LNCAP (cell line): ENCODE measurements around the gene OLFML1.

ENCODE experiments used
- TF ChIP-seq, protein P1 (sequence below): fragments of 450-650 bp; IDR thresholded peaks from 2 replicates; pipeline ENCODE4 v1.5.1; 2017; ENCODE audit warnings: mild to moderate bottlenecking

The OLFML1 gene

DNA sequence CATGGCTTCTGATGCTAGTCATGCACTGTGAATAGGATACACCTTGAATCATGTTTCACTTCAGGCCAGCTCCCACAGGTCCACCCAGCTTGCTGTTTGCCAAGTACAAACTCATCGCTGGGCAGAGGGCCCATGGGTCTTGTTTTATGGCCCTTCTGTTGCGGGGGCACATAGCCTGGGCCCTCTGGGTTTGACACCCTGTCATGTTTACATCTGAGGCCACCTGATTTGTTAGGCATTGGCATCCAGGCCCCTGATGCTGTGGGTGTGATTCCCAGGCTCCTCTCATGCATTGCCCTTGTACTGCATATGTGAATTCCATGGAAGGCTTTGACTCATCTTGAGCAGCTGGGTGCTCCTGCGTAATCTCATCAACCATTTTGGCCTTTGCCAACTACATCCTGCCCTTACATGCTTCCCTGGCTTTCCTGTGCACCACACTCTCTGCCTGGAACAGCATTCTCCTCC lies 61.1 kb downstream of the OLFML1 start:
- TF ChIP-seq, protein P1, sequence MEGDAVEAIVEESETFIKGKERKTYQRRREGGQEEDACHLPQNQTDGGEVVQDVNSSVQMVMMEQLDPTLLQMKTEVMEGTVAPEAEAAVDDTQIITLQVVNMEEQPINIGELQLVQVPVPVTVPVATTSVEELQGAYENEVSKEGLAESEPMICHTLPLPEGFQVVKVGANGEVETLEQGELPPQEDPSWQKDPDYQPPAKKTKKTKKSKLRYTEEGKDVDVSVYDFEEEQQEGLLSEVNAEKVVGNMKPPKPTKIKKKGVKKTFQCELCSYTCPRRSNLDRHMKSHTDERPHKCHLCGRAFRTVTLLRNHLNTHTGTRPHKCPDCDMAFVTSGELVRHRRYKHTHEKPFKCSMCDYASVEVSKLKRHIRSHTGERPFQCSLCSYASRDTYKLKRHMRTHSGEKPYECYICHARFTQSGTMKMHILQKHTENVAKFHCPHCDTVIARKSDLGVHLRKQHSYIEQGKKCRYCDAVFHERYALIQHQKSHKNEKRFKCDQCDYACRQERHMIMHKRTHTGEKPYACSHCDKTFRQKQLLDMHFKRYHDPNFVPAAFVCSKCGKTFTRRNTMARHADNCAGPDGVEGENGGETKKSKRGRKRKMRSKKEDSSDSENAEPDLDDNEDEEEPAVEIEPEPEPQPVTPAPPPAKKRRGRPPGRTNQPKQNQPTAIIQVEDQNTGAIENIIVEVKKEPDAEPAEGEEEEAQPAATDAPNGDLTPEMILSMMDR: no peak

DNA sequence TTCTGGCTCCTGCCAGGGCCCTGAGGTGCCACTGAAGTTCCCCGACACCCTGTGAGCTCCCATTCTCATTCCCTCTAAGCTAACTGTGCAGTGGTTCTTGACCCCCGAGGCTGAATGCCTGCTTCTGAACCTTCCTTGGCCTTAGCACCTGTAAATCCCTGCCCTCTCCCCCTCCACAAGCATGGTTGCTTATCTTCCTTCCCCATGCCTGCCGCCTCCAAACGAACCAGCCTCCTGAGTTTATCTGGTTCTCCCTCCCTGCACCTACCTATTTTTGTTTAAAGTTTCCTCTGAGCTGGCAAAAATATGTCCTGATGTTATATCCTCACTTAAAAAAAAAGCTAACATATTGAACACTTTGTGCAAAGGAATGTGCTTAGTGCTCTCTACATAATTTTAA lies 62.4 kb downstream of the OLFML1 start:
- TF ChIP-seq, protein P1: no peak

DNA sequence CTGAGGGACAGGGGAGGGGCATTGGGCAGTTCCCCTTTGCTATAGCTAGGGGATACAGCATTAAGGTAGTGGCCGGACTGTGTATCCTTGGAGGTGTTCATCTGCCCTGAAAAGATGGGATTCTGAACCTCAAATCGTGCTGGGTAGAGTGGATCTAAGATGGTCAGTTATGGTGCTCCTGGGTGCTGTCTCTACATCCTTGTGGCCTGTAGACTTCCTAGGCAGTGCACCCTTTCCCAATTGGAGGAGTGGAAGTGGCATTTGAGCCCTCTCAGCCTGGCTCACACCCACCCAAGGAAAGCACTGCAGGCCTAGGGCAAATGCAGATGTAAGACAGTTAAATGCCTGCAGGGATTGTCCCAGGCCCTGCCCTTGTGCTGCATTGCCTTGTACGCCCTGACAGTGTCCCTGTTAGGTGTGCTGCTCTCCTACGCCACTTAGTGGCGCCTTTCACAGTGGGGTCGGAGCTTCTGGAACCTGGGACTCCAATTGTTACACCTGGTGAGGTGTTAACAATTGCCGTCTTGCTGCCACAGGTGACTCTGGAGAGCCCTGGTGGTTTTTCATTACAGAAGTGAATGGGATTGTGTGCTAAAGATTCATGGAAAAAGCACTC lies 63.5 kb downstream of the OLFML1 start:
- TF ChIP-seq, protein P1: peak; percentile 37; the same call in 1 of the 2 replicates

DNA sequence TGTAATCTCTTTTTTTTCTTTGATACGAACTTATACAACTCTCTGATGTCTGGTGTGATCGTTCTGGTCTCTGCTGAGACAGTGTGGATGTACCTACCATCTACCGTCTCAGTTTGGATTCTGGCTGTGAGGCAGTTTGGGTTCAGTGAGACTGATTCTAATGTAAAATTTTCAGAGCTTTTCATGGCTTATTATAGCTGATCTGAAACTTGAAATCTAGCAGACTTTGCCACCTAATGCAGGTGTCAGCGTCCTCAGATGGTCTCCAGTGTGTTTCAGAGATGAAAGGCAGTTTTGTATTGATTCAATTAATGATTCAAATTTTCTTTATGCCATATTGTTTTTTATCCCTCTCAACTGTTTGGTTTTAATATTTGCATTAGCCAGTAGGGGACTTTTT lies 64.4 kb downstream of the OLFML1 start:
- TF ChIP-seq, protein P1: no peak

DNA sequence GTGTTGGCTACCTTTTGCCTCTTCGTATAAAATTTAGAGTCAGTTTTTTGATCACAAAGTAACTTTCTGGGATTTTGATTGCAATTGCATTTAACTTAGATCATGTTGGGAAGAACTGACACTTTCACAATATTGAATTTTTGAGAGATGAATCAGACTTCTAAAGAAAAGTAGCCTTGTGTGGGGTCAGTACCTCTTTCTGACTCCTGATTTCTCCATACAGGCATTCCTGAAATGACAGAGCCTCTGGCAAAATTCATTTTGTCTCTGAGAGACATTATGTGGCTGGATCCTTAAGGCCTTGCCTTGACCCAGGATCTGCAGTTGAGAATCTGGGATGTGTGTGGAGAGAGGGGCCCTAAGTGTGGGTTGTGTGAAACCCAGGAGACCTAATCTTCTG lies 66.3 kb downstream of the OLFML1 start:
- TF ChIP-seq, protein P1: no peak

DNA sequence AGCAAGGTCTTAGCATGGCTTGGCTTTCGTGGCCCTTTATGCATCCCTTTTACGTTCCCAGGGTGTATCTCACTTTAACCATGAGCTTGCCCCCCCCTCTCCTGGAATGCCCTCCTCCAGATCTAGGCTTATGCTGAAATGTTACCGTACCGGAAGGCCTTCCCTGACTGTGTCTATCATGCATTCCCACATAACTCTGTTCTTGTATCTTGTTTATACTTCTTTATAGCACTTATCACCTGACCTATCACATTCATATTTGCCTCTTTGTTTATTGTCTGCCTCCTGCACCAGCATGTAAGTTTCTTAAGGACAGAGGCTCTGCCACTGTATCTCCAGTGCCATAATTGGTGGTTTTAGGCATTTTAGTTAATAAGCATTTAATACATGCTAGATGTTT lies 67.4 kb downstream of the OLFML1 start:
- TF ChIP-seq, protein P1: no peak

DNA sequence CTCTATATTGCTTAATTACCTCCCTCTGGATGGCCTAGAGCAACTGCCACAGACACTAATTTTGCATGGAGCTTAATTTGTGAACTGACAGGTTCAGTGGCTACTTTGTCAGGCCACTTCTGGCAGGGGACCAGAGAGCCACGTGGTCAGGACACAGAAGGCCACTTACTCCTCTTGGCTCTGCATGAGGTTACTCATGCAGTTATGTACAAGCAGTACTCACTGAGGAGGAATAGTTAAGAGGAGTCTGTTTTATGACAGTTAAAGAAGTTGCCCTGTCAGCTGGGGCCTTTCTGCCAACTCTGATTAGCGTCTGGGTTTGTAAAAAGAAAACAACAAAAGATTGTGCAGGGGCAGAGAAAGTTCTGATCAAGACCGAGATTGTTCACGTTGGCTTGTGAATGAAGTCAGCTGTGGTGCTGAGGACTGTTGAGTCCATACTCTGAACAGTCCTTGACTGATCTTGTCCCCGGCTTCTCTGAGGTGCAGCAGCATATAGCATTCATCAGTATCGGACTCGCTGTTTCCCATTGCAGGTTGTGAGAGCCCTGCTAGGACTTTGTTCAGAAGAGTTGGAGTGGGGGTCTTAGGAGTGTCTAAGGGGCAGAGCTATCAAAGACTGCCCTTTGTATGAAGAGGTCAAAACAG lies 69.9 kb downstream of the OLFML1 start:
- TF ChIP-seq, protein P1: no peak
